Measurements from ENCODE around the gene SGCB.

DNA sequence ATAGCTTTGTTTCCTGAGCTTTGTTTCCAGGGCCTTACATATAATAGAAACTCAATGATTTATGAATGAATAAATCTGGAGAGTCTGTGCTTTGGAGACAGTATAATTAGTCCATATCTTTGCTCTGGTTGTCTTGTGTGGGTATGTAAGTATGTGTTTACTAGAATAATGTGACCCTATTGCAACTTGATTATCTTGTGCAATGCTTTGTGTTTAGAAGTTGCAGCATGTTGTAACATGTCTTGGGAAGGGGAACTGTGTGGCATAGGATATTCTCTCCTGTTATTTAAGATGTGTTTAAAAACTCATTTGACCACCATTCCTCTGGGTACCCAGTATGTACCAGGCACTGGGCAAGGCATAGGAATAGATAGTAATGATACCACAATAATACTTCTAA, 19.1 kb upstream of the SGCB start:
- TF ChIP-seq, protein P1, sequence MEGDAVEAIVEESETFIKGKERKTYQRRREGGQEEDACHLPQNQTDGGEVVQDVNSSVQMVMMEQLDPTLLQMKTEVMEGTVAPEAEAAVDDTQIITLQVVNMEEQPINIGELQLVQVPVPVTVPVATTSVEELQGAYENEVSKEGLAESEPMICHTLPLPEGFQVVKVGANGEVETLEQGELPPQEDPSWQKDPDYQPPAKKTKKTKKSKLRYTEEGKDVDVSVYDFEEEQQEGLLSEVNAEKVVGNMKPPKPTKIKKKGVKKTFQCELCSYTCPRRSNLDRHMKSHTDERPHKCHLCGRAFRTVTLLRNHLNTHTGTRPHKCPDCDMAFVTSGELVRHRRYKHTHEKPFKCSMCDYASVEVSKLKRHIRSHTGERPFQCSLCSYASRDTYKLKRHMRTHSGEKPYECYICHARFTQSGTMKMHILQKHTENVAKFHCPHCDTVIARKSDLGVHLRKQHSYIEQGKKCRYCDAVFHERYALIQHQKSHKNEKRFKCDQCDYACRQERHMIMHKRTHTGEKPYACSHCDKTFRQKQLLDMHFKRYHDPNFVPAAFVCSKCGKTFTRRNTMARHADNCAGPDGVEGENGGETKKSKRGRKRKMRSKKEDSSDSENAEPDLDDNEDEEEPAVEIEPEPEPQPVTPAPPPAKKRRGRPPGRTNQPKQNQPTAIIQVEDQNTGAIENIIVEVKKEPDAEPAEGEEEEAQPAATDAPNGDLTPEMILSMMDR (conservative IDR thresholded peaks at IDR 0.05; ENCODE audit: low read depth, low read length): no peak
- TF ChIP-seq POLR2A (IDR thresholded peaks at IDR 0.05; ENCODE audit: low read depth, low read length): no peak
- no peak for TF ChIP-seq RCOR1 (IDR thresholded peaks at IDR 0.05; ENCODE audit: insufficient replicate concordance, low read length)
- TF ChIP-seq FOS (IDR thresholded peaks at IDR 0.05; ENCODE audit: low read depth, low read length): no peak
- no peak for TF ChIP-seq RFX5 (IDR thresholded peaks at IDR 0.05; ENCODE audit: low read depth, low read length)
- TF ChIP-seq MXI1 (IDR thresholded peaks at IDR 0.05; ENCODE audit: borderline replicate concordance, low read depth, low read length): no peak
- TF ChIP-seq SMC3 (IDR thresholded peaks at IDR 0.05; ENCODE audit: low read depth, low read length): no peak
- TF ChIP-seq CHD1 (IDR thresholded peaks at IDR 0.05; ENCODE audit: low read depth, low read length): no peak
- TF ChIP-seq, protein P2, sequence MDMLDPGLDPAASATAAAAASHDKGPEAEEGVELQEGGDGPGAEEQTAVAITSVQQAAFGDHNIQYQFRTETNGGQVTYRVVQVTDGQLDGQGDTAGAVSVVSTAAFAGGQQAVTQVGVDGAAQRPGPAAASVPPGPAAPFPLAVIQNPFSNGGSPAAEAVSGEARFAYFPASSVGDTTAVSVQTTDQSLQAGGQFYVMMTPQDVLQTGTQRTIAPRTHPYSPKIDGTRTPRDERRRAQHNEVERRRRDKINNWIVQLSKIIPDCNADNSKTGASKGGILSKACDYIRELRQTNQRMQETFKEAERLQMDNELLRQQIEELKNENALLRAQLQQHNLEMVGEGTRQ (IDR thresholded peaks at IDR 0.05; ENCODE audit: low read depth, low read length): no peak
- no peak for TF ChIP-seq RAD21 (IDR thresholded peaks at IDR 0.05; ENCODE audit: low read length)
- TF ChIP-seq NFE2L2 (IDR thresholded peaks at IDR 0.05; ENCODE audit: low read depth, low read length): no peak
- no peak for TF ChIP-seq BHLHE40 (IDR thresholded peaks at IDR 0.05; ENCODE audit: low read depth, low read length)

All from IMR-90 (cell line).